Esophagus muscularis mucosa (tissue), 4 donors: ENCODE measurements around the gene STX18. TPM values are rescaled to one million over a fixed set of nuclear protein-coding genes. Genes with fewer than 3 reads are reported as not detected.

ENCODE experiments used
- DNase-seq: peaks from one replicate; pipeline ENCODE4 v3.0.0-alpha.2; 2017; ENCODE audit errors: extremely low spot score
- H3K27ac ChIP-seq, 4 donors: fragments of 200-600 bp; sonication (generic); replicated peaks in 1 of 4; 1 replicate in 3 of 4; 2 replicates in 1 of 4; pipeline ENCODE4 v1.5.1; 2016 to 2019; ENCODE audit warnings: mild to moderate bottlenecking in 1 of 4
- H3K27me3 ChIP-seq, 4 donors: fragments of 200-600 bp; sonication (generic); one replicate each; pipeline versions ENCODE4 v1.5.1 to v1.6.0; 2016 to 2019
- H3K36me3 ChIP-seq, 4 donors: fragments of 200-600 bp; sonication (generic); one replicate each; pipeline ENCODE4 v1.5.1; 2016 to 2019
- H3K4me1 ChIP-seq, 4 donors: fragments of 200-600 bp; sonication (generic); one replicate each; pipeline ENCODE4 v1.5.1; 2016 to 2019
- H3K4me3 ChIP-seq, 4 donors: fragments of 200-600 bp; sonication (generic); 1 replicate in 2 of 4; 2 replicates in 2 of 4; pipeline ENCODE4 v1.5.1; 2016 to 2019; ENCODE audit warnings: mild to moderate bottlenecking in 4 of 4, moderate library complexity in 1 of 4
- H3K9me3 ChIP-seq, 4 donors: fragments of 200-600 bp; sonication (generic); 1 replicate in 3 of 4; 2 replicates in 1 of 4; pipeline ENCODE4 v1.5.1; 2016 to 2019
- EP300 ChIP-seq: sonication (generic); formaldehyde crosslinking; IDR thresholded peaks from one replicate; pipeline ENCODE4 v1.6.1; 2017; ENCODE audit warnings: antibody characterized with exemption
- POLR2A ChIP-seq: fragments of 450-650 bp; IDR thresholded peaks from one replicate; pipeline ENCODE4 v1.6.1; 2017; ENCODE audit warnings: antibody characterized with exemption, moderate library complexity, mild to moderate bottlenecking, low read depth
- POLR2AphosphoS5 ChIP-seq, 2 donors: sonication (generic); formaldehyde crosslinking; IDR thresholded peaks; one replicate each; pipeline ENCODE4 v1.6.1; 2017; ENCODE audit warnings: antibody characterized with exemption in 2 of 2
- WGBS: methylation state at CpG from one replicate; pipeline ENCODE4 v1.1.5; 2018; 5-methylcytosine and 5-hydroxymethylcytosine counted together
- intact Hi-C: fragments of 100-400 bp; cut with DNase I; formaldehyde crosslinking; loops from one replicate; pipeline ENCODE4 v1.15.1; 2023
- total RNA-seq, 4 donors: library from RNA; depleted of rRNA; stranded (reverse); fragments of >200 nt; gene quantifications; one replicate each; pipeline versions ENCODE4 v1.1.0 to v1.2.1, GENCODE V29; 2016
- TF ChIP-seq, protein P1 (sequence below), 3 experiments: fragments of 200-600 bp in 2 of 3; fragments of 450-650 bp in 1 of 3; sonication (generic) in 2 of 3; IDR thresholded peaks; one replicate each; pipeline ENCODE4 v1.5.1; 2017 to 2019; ENCODE audit warnings: antibody characterized with exemption in 3 of 3, mild to moderate bottlenecking in 2 of 3, moderate library complexity in 1 of 3

The STX18 gene
- total RNA-seq, 4 donors from 2014 or later: 14.5 to 21.0 (median 17.8) TPM

DNA sequence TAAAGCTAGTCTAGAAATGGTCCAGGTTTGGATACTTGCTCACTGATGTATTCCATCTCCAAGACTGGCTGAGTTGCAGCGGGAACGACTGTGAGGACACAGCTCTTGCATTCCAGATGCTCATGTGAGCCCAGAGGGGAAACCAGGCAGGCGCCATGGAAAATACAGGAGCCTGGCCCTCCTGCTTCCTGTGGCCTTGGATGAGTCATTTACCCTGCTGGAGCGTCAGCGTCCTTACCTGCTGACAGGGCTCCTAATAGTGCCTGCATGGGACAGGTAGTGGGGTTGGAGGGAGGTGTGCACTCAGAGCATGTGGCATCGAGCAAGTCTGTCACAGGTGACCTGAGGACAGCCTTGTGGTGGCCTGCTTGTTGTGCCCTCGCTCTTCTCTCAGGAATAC lies 85.5 kb downstream of the STX18 start:
- DNase-seq: no peak
- intact Hi-C loops: no loop called here
- no peak overlapping the region for H3K4me3 ChIP-seq
- H3K9me3 ChIP-seq: peaks cover 0 to 8% (median 4%) of the 10 kb centered on the region in 4 donors
- no peaks in the 10 kb centered on the region for H3K4me1 ChIP-seq
- WGBS: 88% methylated on average over 3 of the region's 7 CpGs
- H3K27ac ChIP-seq: no peak overlapping the region
- no peaks in the 10 kb centered on the region for H3K27me3 ChIP-seq
- TF ChIP-seq, protein P1, sequence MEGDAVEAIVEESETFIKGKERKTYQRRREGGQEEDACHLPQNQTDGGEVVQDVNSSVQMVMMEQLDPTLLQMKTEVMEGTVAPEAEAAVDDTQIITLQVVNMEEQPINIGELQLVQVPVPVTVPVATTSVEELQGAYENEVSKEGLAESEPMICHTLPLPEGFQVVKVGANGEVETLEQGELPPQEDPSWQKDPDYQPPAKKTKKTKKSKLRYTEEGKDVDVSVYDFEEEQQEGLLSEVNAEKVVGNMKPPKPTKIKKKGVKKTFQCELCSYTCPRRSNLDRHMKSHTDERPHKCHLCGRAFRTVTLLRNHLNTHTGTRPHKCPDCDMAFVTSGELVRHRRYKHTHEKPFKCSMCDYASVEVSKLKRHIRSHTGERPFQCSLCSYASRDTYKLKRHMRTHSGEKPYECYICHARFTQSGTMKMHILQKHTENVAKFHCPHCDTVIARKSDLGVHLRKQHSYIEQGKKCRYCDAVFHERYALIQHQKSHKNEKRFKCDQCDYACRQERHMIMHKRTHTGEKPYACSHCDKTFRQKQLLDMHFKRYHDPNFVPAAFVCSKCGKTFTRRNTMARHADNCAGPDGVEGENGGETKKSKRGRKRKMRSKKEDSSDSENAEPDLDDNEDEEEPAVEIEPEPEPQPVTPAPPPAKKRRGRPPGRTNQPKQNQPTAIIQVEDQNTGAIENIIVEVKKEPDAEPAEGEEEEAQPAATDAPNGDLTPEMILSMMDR (IDR thresholded peaks at IDR 0.05): no peak
- TF ChIP-seq POLR2AphosphoS5 (IDR thresholded peaks at IDR 0.05): no peak
- no peak for TF ChIP-seq POLR2A
- peaks cover 40 to 83% (median 81%) of the 10 kb centered on the region in 4 donors for H3K36me3 ChIP-seq

DNA sequence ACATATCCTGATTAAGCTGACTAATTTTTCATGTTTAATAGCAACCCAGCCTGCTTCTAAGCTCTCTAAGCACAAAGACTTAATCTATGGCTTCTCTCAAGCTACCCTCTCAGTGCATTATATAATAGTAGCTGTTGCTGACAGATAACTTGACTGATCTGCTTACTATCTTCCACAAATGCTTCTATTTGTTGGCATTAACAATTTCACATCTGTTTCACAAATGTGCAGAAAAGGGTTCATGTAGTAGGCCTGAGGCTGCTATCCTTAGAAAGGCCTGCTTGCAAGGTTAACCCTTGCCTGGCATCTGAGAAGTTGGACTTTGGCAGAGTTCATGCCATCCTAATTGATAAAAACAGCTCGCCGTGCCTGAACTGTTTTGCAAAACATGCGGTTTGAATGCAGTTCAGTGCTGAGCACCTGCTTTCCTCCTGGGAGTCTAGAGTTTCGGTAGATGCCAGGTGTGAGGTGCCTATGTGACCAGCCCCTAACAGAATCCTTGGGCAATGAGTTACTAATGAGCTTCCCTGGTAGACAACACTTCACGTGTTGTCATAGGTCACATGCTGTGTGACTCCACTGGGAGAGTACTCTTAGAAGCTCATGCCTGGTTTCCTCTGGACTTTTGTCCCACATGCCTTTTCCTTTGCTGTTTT lies 86.5 kb downstream of the STX18 start:
- intact Hi-C loops: no loop called here
- TF ChIP-seq EP300 (no peak), POLR2A (no peak), POLR2AphosphoS5 (IDR thresholded peaks at IDR 0.05) (no peak)
- TF ChIP-seq, protein P1 (IDR thresholded peaks at IDR 0.05): no peak

GRCh38 chr4:4446434-4446833 lies 95.4 kb downstream of the STX18 start:
- intact Hi-C loops: no loop called here
- H3K27ac ChIP-seq: no peak overlapping the region
- H3K36me3 ChIP-seq: peaks cover 0 to 15% (median 3%) of the 10 kb centered on the region in 4 donors

More for the DNA sequence above, 86.5 kb downstream of the STX18 start:
- no peak for DNase-seq
- H3K4me3 ChIP-seq: no peak overlapping the region
- H3K27ac ChIP-seq: no peak overlapping the region
- H3K36me3 ChIP-seq: peaks cover 40 to 89% (median 84%) of the 10 kb centered on the region in 4 donors
- WGBS: 95% methylated on average over 4 of the region's 5 CpGs
- no peaks in the 10 kb centered on the region for H3K4me1 ChIP-seq
- peaks cover 0 to 8% (median 4%) of the 10 kb centered on the region in 4 donors for H3K9me3 ChIP-seq
- no peaks in the 10 kb centered on the region for H3K27me3 ChIP-seq

DNA sequence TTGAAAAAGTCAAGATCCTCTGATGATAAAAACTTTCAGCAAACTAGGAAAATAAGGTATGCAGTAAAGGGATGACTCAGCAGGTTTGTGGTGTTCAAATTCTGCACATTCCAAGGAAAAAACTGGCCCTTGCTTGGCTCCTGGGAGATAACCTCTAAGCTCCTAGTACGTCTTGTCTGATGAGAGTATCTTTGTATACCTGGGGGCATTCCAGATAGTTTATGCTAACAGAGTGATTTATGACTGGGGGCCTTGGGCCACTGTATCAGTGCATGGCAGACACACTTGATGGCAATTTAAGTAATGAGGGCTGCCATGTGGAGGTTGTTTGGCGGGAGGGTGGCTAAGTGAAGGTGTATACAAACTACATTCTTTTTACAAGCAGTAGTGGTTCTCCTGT lies 98.0 kb downstream of the STX18 start:
- no peak overlapping the region for H3K27ac ChIP-seq
- no peaks in the 10 kb centered on the region for H3K27me3 ChIP-seq
- intact Hi-C loops: no loop called here
- 82% methylated on average over 2 of the region's 2 CpGs for WGBS
- no peaks in the 10 kb centered on the region for H3K36me3 ChIP-seq
- no peaks in the 10 kb centered on the region for H3K9me3 ChIP-seq
- TF ChIP-seq POLR2AphosphoS5 (IDR thresholded peaks at IDR 0.05) (no peak), EP300 (no peak), POLR2A (no peak)
- TF ChIP-seq, protein P1 (IDR thresholded peaks at IDR 0.05): no peak
- H3K4me3 ChIP-seq: no peak overlapping the region
- no peak for DNase-seq
- H3K4me1 ChIP-seq: peaks cover 0 to 4% (median 4%) of the 10 kb centered on the region in 4 donors

More at GRCh38 chr4:4446434-4446833, 95.4 kb downstream of the STX18 start:
- no peak for DNase-seq
- Histone ChIP-seq H3K4me1 (peaks cover 0 to 4% (median 4%) of the 10 kb centered on the region in 4 donors), H3K9me3 (no peaks in the 10 kb centered on the region), H3K27me3 (no peaks in the 10 kb centered on the region), H3K4me3 (no peak overlapping the region)
- TF ChIP-seq POLR2A (no peak), EP300 (no peak), POLR2AphosphoS5 (IDR thresholded peaks at IDR 0.05) (no peak)
- TF ChIP-seq, protein P1 (IDR thresholded peaks at IDR 0.05): no peak
